NCI-H1105 treated with DMSO at 0.1 percent for 48 hours (cell line): ENCODE data around the gene ZNF511.

Experiments
- DNase-seq: peaks from one replicate; lab custom pipeline; 2025; lab: John Stamatoyannopoulos, UW

Gene ZNF511

DNA sequence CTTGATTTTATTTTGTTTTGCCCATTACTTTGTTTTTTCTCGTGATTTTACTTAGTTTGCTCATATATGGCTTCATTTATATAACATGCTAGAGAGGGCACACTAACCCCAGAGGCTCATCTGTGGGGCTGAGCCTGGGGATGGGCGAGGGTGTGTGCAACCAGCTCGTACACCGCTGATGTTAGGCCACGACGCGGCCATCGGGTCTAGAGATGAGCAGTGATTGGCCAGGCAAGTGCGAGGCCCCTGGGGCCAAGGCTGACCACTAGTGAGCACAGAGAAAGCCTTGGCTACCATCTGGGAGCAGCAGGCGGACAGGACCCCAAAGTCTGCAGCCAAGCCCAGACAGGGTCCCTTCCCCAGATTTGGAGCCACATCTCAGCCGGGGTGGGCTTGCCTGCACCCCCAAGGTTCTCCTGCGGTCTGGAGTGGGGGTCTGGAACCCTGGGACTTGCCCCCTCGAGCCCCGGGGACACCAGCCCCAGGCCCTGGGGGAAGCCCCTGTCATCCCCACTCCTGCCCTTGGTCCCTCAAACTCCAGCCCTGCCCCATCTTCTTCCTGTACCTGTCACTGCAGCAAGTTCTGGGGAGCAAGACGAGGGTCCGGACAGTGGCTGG lies 45.4 kb downstream of the ZNF511 start:
- no peak for DNase-seq

DNA sequence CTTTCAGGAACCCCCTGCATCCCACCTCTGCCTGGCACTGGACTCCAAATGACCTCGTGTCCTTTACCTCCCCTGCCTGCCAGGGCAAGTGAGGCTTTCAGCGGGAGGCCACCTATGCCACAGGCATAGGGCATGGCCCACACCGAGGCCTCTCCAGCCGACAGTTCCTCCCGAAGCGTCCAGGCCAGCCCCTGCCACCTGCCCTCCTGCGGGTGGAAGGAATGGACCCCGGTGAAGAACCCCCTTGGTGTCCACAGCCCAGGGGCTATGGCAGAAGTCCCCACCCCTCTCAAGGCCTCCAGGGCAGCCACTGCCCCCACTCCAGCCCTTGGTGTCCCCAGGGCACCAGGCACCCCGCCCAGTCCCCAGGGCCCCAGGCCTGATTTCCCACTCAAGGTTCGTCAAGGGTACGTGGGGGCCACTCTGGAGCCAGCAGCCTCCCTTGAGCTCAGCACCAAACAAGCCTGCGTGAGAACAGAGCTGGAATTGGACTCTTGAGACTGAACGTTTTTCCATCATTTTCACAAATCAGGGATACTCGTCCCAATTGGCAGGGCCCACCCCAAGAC lies 46.0 kb downstream of the ZNF511 start:
- no peak for DNase-seq

GRCh38 chr10:133355266-133355665 lies 46.6 kb downstream of the ZNF511 start:
- DNase-seq = no peak

DNA sequence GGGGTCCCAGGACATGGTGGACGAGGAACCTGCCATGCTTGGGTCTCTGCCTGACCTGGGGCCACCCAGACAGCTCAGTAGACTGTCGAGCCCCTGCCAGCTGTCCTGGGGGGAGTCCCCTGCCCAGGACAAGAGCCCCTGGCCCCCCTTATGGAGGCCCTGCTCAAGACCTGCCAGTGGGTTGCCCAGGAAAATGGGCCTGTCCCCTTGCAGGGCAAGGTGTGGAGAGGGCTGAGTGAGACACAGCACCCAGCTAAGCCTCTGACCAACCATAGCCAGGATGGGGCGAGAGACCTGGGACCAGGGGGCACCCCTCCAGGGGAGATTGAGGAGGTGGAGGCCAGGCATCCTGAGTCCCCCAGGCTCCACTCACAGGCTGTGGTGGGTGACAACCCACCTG lies 47.3 kb downstream of the ZNF511 start:
- no peak for DNase-seq

DNA sequence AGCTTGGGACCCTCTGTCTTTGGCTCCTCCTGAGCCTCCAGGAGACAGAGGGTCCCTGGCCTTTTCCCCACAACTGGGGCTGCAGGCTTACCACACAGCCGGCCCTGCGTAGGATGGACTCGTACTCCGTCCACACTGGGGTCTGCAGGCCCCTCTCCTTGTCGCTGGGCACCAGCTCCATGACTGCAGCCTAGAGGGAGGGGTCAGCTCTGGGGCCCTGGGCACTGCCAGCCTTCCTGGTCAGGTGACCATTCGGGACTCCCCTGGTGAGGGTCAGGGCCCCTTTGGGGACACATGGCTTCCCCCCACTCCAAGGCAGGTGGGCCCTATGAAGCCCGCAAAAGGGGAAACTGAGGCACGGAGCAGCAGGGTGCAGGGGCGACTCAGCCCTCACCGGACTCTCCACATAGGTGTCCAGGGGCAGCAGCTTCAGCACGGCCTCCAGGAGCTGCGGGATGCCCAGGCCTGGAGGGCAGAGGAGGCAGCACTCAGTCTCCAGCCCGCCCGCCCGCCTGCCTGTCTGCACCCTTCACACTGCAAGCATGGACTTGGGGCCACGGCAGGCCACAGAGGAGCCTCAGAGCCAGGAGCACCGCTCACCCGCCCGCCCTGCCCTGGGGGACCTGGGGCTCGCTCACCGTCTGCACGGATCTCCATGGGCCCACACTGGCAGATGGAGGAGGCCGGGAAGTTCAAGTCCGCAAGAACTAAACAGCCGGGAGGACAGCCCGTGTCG lies 48.0 kb downstream of the ZNF511 start:
- no peak for DNase-seq

DNA sequence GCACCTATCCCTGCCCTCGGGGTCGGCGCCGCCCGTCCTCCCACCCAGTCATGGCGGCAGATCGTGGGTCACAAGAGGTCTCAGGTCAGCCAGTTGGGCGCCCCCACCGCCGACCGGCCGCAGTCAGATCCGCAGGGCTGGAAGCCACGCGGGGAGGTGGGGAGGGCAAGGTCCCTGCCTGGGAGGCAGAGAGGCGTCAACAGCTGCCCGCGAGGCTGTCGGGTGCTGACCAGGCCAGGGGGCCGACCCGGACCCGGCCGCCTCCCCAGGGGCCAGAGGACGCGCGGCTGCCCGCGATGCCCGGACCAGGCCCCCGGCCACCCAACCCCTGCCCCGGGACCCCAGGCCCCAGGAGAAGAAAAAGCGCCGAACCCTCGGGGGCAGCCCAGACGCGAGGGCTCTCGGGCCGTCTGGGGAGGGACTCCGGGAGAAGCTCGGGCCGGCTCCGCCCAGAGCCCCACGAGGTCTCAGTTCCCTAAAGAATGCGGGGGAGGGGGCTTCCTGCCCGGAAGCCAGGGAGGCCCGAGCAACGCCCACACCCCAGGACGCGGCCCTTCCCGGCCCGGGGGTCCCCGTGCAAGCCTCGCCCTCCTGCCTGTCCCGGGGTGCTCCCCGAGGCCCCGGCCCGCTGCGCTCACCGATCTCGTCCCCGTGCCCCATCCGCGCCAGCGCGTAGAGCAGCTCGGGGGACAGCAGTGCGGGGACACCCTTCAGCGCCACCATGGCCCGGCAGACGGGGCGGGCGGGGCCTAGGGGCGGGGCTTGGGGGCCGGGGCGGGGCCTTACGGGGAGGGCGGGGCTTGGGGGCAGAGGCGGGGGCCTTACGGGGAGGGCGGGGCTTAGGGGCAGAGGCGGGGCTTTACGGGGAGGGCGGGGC lies 48.8 kb downstream of the ZNF511 start, which contains the start of gene FUOM:
Gene FUOM, minus strand, starts transcription at position 735 of the 877 bp plus-strand sequence. Its CDS starts 12 bp downstream, at position 723.
- DNase-seq = no peak

GRCh38 chr10:133358162-133358924 lies 49.6 kb downstream of the ZNF511 start:
- no peak for DNase-seq

DNA sequence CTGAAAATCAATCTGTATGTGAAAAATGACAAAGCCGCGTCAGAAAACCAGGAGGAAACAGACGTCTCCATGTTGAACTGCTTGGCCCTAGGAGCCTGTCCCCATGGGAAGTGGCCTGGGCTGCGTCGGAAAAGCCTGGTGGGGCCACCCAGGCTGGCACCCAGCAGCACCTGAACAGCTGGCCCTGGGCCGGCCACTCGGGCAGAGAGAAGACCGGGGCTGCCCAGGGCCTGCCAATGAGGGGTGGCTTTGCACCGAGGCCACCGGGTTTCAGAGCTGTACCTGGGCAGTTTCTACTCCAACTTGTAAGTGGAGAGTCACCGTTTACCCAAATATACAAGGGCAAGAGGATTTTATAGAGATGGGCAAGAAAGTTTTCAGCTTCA lies 50.2 kb downstream of the ZNF511 start:
- no peak for DNase-seq

DNA sequence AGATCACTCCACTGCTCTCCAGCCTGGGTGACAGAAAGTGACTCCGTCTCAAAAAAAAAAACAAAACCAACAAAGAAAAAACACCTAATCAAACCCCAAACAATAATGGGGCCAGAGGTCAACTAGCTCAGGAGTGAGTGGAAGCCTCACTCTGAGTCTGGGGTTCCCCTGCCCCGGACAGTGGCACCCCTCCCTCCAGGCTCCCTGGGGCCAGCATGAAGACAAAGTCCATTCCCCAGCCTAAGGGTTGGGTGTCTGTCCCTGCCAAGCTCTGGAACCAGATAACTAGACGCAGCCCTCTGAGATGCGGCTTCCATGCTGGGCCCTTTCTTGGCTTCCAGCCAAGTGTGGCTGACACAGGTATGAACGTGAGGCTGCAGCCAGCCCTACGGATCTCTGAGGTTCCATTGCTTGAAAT lies 50.8 kb downstream of the ZNF511 start:
- DNase-seq = peak; percentile 22

GRCh38 chr10:133359972-133360610 lies 51.4 kb downstream of the ZNF511 start:
- no peak for DNase-seq

GRCh38 chr10:133361227-133361626 lies 52.5 kb downstream of the ZNF511 start:
- DNase-seq = no peak

DNA sequence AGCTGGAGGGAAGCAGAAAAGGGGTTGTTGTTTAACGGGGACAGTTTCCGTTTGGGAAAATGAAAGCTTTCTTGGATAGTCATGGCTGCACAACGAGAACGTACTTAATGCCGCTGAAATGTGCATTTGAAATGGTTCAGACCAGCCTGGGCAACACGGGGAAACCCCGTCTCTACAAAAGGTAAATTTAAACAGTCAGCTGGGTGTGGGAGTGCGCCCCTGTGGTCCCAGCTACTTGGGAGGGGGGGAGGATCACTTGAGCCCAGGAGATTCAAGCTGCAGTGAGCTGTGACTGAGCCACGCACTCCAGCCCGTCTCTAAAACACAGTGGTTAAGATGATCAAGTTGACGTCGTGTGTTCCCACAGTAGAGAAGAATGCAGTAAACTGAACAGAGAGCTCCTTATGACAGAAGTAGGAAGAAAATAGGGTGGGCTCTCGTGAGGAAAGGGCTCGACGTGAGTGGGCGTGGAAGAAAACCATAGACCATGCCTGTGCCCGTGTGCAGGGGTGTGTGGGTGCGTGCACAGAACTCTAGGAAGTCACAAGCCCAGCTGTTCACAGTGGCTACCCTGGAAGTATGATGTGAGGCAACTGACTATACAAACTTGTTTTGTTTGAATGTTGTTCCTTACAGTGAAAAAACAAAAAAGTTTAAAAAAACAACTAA lies 53.2 kb downstream of the ZNF511 start:
- no peak for DNase-seq
